C4-2B (cell line): ENCODE measurements around the gene CRK.

Experiments used
- CTCF ChIP-seq: fragments of 450-650 bp; conservative IDR thresholded peaks from 2 replicates; pipeline ENCODE4 v1.5.1; 2017; ENCODE audit warnings: mild to moderate bottlenecking
- ZFX ChIP-seq: fragments of 450-650 bp; IDR thresholded peaks from 2 replicates; pipeline ENCODE4 v1.6.1; 2017

DNA sequence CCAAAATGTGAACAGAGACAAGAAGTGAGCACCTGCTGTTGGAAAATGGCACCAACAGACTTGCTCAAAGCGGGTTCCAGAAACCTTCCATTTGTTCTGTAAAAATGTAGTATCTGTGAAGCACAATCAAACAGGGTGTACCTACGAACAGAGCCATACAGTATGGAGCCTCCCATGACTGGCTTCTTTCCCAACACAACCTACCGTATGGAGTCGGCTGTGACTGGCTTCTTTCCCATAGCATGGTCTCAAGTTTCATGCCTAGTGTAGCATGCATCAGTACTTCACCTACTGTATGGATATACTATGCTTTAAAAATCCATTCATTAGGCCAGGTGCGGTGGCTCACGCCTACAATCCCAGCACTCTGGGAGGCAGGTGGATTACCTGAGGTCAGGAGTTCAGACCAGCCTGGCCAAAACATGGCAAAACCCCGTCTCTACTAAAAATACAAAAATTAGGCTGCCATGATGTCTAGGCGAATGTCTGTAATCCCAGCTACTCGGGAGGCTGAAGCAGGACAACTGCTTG lies 82.3 kb downstream of the CRK start:
- TF ChIP-seq CTCF: no peak
- no peak for TF ChIP-seq ZFX
